ENCODE data around the gene SCYGR6. TPM values are rescaled to one million over a fixed set of nuclear protein-coding genes. Genes with fewer than 3 reads are reported as not detected.

Gene SCYGR6
- total and polyA plus RNA-seq, 10 donors, result not detected

DNA sequence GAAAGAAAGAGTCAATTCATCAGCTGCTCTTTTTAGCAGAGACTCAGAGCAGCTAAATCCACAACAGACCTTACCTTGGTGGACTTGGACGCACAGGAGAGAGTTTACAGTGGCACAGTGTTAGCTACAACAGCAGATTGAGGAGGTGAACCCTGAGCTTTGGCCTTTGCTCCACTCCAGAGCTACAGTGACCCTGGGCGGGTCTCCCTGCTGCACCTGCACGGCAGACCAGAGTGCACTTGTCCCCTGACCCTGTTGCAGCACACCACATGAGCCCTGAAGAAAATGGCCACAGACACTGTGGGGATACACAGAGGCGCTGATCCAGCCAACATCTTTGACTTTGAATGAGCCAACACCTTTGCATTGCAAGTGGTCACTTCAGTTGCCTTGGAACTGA lies 17.7 kb downstream of the SCYGR6 start:
- TF ChIP-seq, protein P1, sequence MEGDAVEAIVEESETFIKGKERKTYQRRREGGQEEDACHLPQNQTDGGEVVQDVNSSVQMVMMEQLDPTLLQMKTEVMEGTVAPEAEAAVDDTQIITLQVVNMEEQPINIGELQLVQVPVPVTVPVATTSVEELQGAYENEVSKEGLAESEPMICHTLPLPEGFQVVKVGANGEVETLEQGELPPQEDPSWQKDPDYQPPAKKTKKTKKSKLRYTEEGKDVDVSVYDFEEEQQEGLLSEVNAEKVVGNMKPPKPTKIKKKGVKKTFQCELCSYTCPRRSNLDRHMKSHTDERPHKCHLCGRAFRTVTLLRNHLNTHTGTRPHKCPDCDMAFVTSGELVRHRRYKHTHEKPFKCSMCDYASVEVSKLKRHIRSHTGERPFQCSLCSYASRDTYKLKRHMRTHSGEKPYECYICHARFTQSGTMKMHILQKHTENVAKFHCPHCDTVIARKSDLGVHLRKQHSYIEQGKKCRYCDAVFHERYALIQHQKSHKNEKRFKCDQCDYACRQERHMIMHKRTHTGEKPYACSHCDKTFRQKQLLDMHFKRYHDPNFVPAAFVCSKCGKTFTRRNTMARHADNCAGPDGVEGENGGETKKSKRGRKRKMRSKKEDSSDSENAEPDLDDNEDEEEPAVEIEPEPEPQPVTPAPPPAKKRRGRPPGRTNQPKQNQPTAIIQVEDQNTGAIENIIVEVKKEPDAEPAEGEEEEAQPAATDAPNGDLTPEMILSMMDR (IDR thresholded peaks at IDR 0.05 in 8 of 11, conservative IDR thresholded peaks at IDR 0.05 in 3 of 11), result no peak
- TF ChIP-seq POLR2A (IDR thresholded peaks at IDR 0.05) (no peak), POLR2AphosphoS5 (IDR thresholded peaks at IDR 0.05) (no peak)
- DNase-seq, result no peak
- Histone ChIP-seq H3K9me3 (peaks cover 0 to 8% (median 5%) of the 10 kb centered on the region in 8 donors), H3K4me3 (no peak overlapping the region), H3K27ac (no peak overlapping the region), H3K27me3 (replicated peaks in 1 of 7) (peaks cover 0 to 22% (median 0%) of the 10 kb centered on the region in 7 donors), H3K36me3 (no peaks in the 10 kb centered on the region), H3K4me1 (no peaks in the 10 kb centered on the region)
- intact Hi-C loops (cut with DNase I; ENCODE audit: low total_unique reads), result no loop called here
- WGBS, 5 donors, result 81 to 95% (median 90%) methylated on average over 3 to 4 of the region's 4 CpGs

DNA sequence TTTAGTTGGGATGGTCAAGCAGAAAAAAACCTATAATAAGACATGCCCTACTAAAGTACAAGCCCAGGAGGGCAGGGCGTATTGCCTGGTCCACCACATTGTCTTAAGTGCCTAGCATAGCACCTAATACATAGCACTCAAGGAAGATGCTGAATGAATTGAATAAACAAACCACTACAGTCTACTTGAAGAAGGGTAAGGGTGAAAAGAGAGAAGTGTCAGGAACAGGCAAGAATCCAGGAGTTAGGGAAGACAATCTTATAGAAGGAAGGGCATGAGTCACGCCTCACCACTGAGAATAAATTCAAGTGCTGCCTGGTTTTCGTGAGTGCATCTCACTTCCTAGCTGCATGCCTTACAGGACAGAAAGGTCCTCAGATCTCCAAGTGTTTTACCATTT lies 20.6 kb downstream of the SCYGR6 start:
- Histone ChIP-seq H3K4me1 (no peaks in the 10 kb centered on the region), H3K9me3 (peaks cover 0 to 12% (median 6%) of the 10 kb centered on the region in 8 donors), H3K27me3 (replicated peaks in 1 of 7) (peaks cover 0 to 20% (median 0%) of the 10 kb centered on the region in 7 donors), H3K36me3 (no peaks in the 10 kb centered on the region), H3K27ac (no peak overlapping the region), H3K4me3 (no peak overlapping the region)
- intact Hi-C loops (cut with DNase I; ENCODE audit: low total_unique reads), result no loop called here
- no peak for DNase-seq
- TF ChIP-seq POLR2AphosphoS5 (IDR thresholded peaks at IDR 0.05) (no peak), POLR2A (IDR thresholded peaks at IDR 0.05) (no peak)
- TF ChIP-seq, protein P1 (IDR thresholded peaks at IDR 0.05 in 8 of 11, conservative IDR thresholded peaks at IDR 0.05 in 3 of 11), result no peak
- 71 to 84% (median 76%) methylated on average over 3 of the region's 3 CpGs for WGBS, 5 donors

DNA sequence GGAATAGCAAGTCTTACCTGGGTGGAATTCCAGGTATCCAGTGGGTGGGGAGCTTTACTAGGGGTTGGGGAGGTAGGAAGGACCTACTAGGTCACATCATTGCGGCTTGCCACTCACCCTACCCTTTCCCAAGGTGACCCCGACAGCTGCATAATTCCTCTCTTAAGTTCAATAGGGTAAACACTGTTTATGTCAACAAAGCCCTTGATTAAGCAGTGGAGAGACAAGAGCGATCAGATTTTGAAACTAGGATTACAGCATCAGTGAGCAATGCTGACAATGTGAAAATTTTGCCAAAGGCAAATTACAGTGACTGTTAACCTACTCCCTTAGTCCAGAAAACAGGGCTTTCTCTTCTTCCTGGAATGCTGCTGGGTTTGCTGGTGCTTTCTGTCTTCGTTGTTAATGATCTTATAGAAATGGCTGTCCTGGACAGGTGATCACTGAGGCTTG lies 21.3 kb downstream of the SCYGR6 start:
- DNase-seq, result no peak
- Histone ChIP-seq H3K36me3 (no peaks in the 10 kb centered on the region), H3K27ac (no peak overlapping the region), H3K4me3 (no peak overlapping the region), H3K27me3 (replicated peaks in 1 of 7) (peaks cover 0 to 19% (median 0%) of the 10 kb centered on the region in 7 donors), H3K9me3 (peaks cover 0 to 12% (median 6%) of the 10 kb centered on the region in 8 donors), H3K4me1 (no peaks in the 10 kb centered on the region)
- TF ChIP-seq POLR2A (IDR thresholded peaks at IDR 0.05) (no peak), POLR2AphosphoS5 (IDR thresholded peaks at IDR 0.05) (no peak)
- TF ChIP-seq, protein P1 (IDR thresholded peaks at IDR 0.05 in 8 of 11, conservative IDR thresholded peaks at IDR 0.05 in 3 of 11), result no peak
- intact Hi-C loops (cut with DNase I; ENCODE audit: low total_unique reads), result no loop called here
- 75 to 80% (median 77%) methylated on average over 4 of the region's 4 CpGs for WGBS, 5 donors

DNA sequence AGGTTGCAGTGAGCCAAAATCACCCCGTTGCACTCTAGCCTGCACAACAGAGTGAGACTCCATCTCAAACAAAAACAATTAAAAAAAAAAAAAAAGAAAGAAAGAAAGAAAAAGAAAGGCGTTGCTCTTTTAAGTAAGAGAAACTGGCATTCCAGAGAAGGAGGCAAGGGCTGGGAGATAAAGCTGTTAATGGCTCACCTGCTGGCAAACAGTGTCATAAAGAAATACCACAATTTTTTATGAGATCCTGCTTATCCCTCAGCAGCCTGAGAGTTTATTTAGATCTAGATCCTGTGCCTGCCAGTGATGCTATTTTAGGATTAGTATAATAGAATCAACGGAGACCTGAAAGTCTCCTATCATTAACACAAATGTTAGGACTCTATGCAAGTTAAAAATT lies 23.0 kb downstream of the SCYGR6 start:
- WGBS, 5 donors, result 82 to 91% (median 86%) methylated on average over 3 of the region's 3 CpGs
- Histone ChIP-seq H3K36me3 (no peaks in the 10 kb centered on the region), H3K27ac (no peak overlapping the region), H3K4me3 (no peak overlapping the region), H3K9me3 (peaks cover 0 to 12% (median 6%) of the 10 kb centered on the region in 8 donors), H3K27me3 (replicated peaks in 1 of 7) (peaks cover 0 to 19% (median 0%) of the 10 kb centered on the region in 7 donors), H3K4me1 (no peaks in the 10 kb centered on the region)
- intact Hi-C loops (cut with DNase I; ENCODE audit: low total_unique reads), result no loop called here
- TF ChIP-seq POLR2AphosphoS5 (IDR thresholded peaks at IDR 0.05), result no peak
- no peak for DNase-seq

Measured in spleen (tissue), 11 donors.